ENCODE measurements around the gene CFAP65.

The CFAP65 gene

DNA sequence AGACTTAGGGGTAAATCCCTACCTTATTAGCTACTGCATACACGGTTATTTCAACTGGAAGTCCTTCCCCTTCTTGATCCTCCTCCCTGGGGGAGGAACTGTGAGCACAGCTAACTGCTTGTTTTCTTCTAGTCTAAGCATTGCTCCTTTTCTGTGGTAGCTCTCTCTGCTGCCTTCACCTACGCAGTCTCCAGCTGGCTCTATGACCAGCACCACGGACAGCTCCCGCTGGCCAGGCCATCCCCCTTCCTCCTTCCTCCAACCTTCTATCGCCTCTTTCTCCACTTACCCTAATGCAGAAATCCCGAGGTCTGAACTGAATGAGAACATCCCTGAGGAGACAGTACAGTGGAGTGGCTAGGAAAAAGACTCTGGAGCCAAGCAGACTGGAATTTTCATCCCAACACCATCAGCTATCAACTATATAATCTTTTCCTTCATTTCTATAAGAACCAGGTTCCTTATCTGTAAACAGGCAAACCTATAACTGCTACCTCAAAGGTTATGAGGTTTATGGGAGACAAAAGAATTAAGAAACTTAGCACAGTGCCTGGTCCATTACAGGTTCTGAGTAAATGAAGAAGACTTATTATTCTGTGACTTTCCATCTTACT, 4.7 kb upstream of the CFAP65 start:
- TF ChIP-seq CTCF (IDR thresholded peaks at IDR 0.05; ENCODE audit: low read depth, low read length) = no peak
- DNase-seq (ENCODE audit: low read depth in 2 of 2) = peak; percentile 47 to 51
- no peak overlapping the region for H3K4me3 ChIP-seq (replicated peaks in 1 of 2; ENCODE audit: low read depth in 2 of 2, low read length in 2 of 2)

GRCh38 chr2:219042750-219043149, 1.4 kb upstream of the CFAP65 start:
- no peak overlapping the region for H3K4me3 ChIP-seq (replicated peaks in 1 of 2; ENCODE audit: low read depth in 2 of 2, low read length in 2 of 2)
- TF ChIP-seq CTCF (IDR thresholded peaks at IDR 0.05; ENCODE audit: low read depth, low read length) = no peak
- no peak for DNase-seq (ENCODE audit: low read depth in 2 of 2)

DNA sequence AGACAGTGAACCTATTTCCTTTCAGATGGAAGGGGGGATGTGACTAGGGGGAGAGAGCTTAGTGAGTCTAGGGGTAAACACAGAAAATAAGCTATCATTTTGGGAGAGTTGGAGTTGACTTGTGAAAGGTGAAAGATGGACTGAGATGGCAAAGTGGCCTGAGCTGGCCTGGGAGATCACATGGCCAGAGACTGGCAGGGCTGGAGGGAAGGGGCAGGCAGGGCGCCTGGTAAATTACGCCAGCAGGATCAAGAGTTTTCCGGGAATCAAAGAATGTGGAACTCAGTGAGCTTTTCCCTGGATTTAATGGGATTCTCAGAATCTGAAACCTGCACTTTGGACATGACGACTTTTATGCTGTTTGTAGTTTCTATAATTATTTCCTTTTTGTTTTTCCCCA, 841 bp upstream of the CFAP65 start:
- no peak for TF ChIP-seq CTCF (IDR thresholded peaks at IDR 0.05; ENCODE audit: low read depth, low read length)
- DNase-seq (ENCODE audit: low read depth in 2 of 2) = no peak

GRCh38 chr2:219038600-219038999, 2.7 kb downstream of the CFAP65 start:
- H3K4me3 ChIP-seq (replicated peaks in 1 of 2; ENCODE audit: low read depth in 2 of 2, low read length in 2 of 2) = no peak overlapping the region
- TF ChIP-seq CTCF (IDR thresholded peaks at IDR 0.05; ENCODE audit: low read depth, low read length) = no peak
- DNase-seq (ENCODE audit: low read depth in 2 of 2) = no peak

More for the DNA sequence above, 841 bp upstream of the CFAP65 start:
- no peak overlapping the region for H3K4me3 ChIP-seq (replicated peaks in 1 of 2; ENCODE audit: low read depth in 2 of 2, low read length in 2 of 2)

DNA sequence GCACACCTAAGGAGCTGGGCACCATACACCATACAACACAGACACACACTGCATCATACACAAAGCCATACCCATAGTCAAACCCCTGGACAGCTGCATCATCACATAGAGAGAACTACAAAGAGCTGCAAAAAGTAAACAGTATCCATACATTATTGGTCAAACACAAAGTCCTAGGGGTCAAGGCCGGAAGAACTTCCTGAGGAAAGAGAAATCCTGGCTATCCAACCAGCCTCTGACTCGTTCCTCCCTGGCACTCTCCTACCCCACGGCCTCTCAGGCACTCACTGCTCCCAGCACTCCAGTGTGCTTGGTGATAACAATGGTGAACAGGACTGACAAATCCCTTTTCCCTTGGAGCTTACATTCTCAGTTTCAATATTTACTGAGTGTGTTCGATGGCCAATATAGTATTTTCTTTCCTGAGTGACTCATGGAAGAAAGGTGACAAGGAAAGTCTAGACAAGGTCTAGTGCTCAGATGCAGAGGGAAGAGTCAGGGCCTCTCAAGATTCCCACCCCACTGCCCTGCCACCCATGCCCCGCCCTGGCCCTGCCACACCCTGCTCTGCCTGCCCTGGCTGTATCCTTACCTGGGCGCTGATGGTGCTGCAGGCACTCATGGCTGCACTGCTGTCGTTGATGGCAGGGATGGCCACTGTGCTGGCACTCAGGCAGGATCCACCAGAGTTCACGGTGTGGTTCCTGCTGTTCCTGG, 3.4 kb downstream of the CFAP65 start:
- DNase-seq (ENCODE audit: low read depth in 2 of 2) = no peak
- no peak for TF ChIP-seq CTCF (IDR thresholded peaks at IDR 0.05; ENCODE audit: low read depth, low read length)
- H3K4me3 ChIP-seq (replicated peaks in 1 of 2; ENCODE audit: low read depth in 2 of 2, low read length in 2 of 2) = no peak overlapping the region

- TF ChIP-seq CTCF (IDR thresholded peaks at IDR 0.05; ENCODE audit: low read depth, low read length) = no peak
- no peak for DNase-seq (ENCODE audit: low read depth in 2 of 2)
- no peak overlapping the region for H3K4me3 ChIP-seq (replicated peaks in 1 of 2; ENCODE audit: low read depth in 2 of 2, low read length in 2 of 2)
Measured at GRCh38 chr2:219035942-219036341, 5.4 kb downstream of the CFAP65 start.
